Measurements from ENCODE around the gene ANKRD7. TPM values are rescaled to one million over a fixed set of nuclear protein-coding genes. Genes with fewer than 3 reads are reported as not detected.
A peak's percentile ranks its signal among the peaks of the same experiment; 100 is the strongest.

ANKRD7 gene
- total RNA-seq, 2 donors from 2014 or later: 0.68 TPM; not detected in 1

- Histone ChIP-seq H3K36me3 (no peaks in the 10 kb centered on the region), H3K9me3 (no peaks in the 10 kb centered on the region), H3K4me1 (ENCODE audit: control insufficient read depth in 1 of 2, low read depth in 2 of 2) (peaks cover 8 to 30% of the 10 kb centered on the region in 2 donors), H3K27ac (peak overlapping the region in 1 of 2 donors; percentile 16), H3K4me3 (no peak overlapping the region), H3K27me3 (replicated peaks; ENCODE audit: insufficient read depth) (no peaks in the 10 kb centered on the region)
- ATAC-seq (ENCODE audit: insufficient number of reproducible peaks, low FRiP score, low read depth) (no peak), DNase-seq (ENCODE audit: low spot score) (no peak)
- TF ChIP-seq CTCF (IDR thresholded peaks at IDR 0.05): no peak
These were observed 56.7 kb downstream of the ANKRD7 start for GRCh38 chr7:118281196-118281595.

- ATAC-seq (ENCODE audit: insufficient number of reproducible peaks, low FRiP score, low read depth) (no peak), DNase-seq (ENCODE audit: low spot score) (no peak)
- no peaks in the 10 kb centered on the region for H3K36me3 ChIP-seq
- no peak overlapping the region for H3K4me3 ChIP-seq
- no peak overlapping the region for H3K27ac ChIP-seq
- H3K4me1 ChIP-seq (ENCODE audit: control insufficient read depth in 1 of 2, low read depth in 2 of 2): peaks cover 8 to 25% of the 10 kb centered on the region in 2 donors
- H3K9me3 ChIP-seq: no peaks in the 10 kb centered on the region
- TF ChIP-seq CTCF (IDR thresholded peaks at IDR 0.05): no peak
- H3K27me3 ChIP-seq (replicated peaks; ENCODE audit: insufficient read depth): no peaks in the 10 kb centered on the region
These were observed 60.9 kb downstream of the ANKRD7 start for GRCh38 chr7:118285358-118285757.

DNA sequence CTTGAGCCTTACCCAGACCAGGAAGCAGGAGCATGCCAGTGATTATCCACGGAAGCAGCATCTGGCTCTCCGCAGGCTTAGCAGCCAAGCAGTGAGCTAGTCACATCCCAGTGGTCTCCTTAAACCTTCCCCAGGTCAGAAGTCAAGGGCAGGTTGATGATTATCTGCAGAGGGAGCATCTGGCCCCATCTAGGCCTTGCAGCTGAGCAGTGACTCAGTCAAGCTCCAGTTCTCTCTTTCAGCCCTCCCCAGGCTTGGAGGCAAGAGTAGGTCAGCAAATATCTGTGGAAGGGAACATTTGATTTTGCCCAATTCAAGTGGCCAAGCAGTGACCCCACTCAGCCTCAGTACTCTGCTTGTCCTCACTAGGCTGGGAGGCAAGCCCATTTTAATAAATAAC is 61.6 kb downstream of the ANKRD7 start:
- TF ChIP-seq CTCF (IDR thresholded peaks at IDR 0.05): no peak
- Histone ChIP-seq H3K27ac (no peak overlapping the region), H3K4me3 (no peak overlapping the region), H3K9me3 (no peaks in the 10 kb centered on the region), H3K4me1 (ENCODE audit: control insufficient read depth in 1 of 2, low read depth in 2 of 2) (peaks cover 8 to 17% of the 10 kb centered on the region in 2 donors), H3K36me3 (no peaks in the 10 kb centered on the region), H3K27me3 (replicated peaks; ENCODE audit: insufficient read depth) (no peaks in the 10 kb centered on the region)
- DNase-seq (ENCODE audit: low spot score) (no peak), ATAC-seq (ENCODE audit: insufficient number of reproducible peaks, low FRiP score, low read depth) (no peak)

DNA sequence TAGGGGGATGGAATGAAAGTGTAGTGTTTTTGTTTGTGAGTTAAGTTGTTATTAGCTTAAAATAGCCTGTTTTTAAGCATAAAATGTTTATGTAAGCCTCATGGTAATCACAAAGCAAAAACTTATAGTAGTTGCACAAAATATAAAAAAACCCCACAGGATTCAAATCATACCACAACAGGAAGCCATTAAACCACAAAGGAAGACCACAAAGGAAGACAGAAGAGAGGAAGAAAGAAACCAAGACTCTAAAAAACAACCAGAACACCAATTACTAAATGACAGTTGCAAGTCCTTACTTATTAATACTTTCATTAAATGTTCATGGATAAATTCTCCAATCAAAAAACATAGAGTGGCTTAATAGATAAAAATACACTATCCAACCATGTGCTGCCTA is 63.6 kb downstream of the ANKRD7 start:
- Histone ChIP-seq H3K9me3 (no peaks in the 10 kb centered on the region), H3K36me3 (no peaks in the 10 kb centered on the region), H3K27me3 (replicated peaks; ENCODE audit: insufficient read depth) (no peaks in the 10 kb centered on the region), H3K4me1 (ENCODE audit: control insufficient read depth in 1 of 2, low read depth in 2 of 2) (no peaks in the 10 kb centered on the region), H3K27ac (no peak overlapping the region), H3K4me3 (no peak overlapping the region)
- no peak for DNase-seq (ENCODE audit: low spot score)
- TF ChIP-seq CTCF (IDR thresholded peaks at IDR 0.05): no peak
- no peak for ATAC-seq (ENCODE audit: insufficient number of reproducible peaks, low FRiP score, low read depth)

DNA sequence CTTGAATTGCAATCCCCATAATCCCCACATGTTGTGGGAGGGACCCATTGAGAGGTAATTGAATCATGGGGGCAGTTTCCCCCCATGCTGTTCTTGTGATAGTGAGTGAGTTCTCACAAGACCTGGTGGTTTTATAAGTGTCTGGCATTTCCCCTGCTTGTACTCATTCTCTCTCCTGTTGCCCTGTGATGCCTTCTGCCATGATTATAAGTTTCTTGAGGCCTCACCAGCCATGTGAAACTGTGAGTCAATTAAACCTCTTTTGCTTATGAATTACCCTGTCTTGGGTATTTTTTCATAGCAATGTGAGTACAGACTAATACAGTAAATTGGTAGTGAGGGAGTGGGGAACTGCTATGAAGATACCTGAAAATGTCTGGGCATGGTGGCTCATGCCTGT is 65.0 kb downstream of the ANKRD7 start:
- no peak for ATAC-seq (ENCODE audit: insufficient number of reproducible peaks, low FRiP score, low read depth)
- TF ChIP-seq CTCF (IDR thresholded peaks at IDR 0.05): no peak

More for the DNA sequence above, 65.0 kb downstream of the ANKRD7 start:
- DNase-seq (ENCODE audit: low spot score): no peak
- Histone ChIP-seq H3K27me3 (replicated peaks; ENCODE audit: insufficient read depth) (no peaks in the 10 kb centered on the region), H3K4me3 (no peak overlapping the region), H3K27ac (no peak overlapping the region), H3K36me3 (no peaks in the 10 kb centered on the region), H3K4me1 (ENCODE audit: control insufficient read depth in 1 of 2, low read depth in 2 of 2) (no peaks in the 10 kb centered on the region), H3K9me3 (no peaks in the 10 kb centered on the region)

Other genes starting within 250 kb of the ANKRD7 start
- 10 to 100 TPM; 19.4 to 41.0 TPM for gene LSM8, start 40.5 kb upstream of the ANKRD7 start, total RNA-seq